Trophoblast cell (in vitro differentiated cells and primary cell): ENCODE results near the gene MYT1.

Experiments
- DNase-seq, 2 donors: peaks; one replicate each; pipeline ENCODE4 v3.0.0-alpha.2; 2016
- H2AFZ ChIP-seq: 2 replicates; pipeline ENCODE4 v1.6.1; 2013; ENCODE audit warnings: low read length, moderate library complexity, mild to moderate bottlenecking; ENCODE audit not compliant: insufficient read depth, poor library complexity
- H2AK5ac ChIP-seq: 2 replicates; pipeline ENCODE4 v1.6.1; 2013; ENCODE audit warnings: mild to moderate bottlenecking, low read length
- H2BK120ac ChIP-seq: 2 replicates; pipeline ENCODE4 v1.6.1; 2013; ENCODE audit warnings: low read length, mild to moderate bottlenecking, moderate library complexity; ENCODE audit not compliant: insufficient read depth, poor library complexity
- H2BK12ac ChIP-seq: 2 replicates; pipeline ENCODE4 v1.6.1; 2013; ENCODE audit warnings: mild to moderate bottlenecking, low read length, moderate library complexity
- H2BK5ac ChIP-seq: 2 replicates; pipeline ENCODE4 v1.6.1; 2013; ENCODE audit warnings: low read length, low read depth, moderate library complexity, mild to moderate bottlenecking; ENCODE audit not compliant: poor library complexity
- H3K14ac ChIP-seq: 2 replicates; pipeline ENCODE4 v1.6.1; 2013; ENCODE audit warnings: mild to moderate bottlenecking, low read length
- H3K18ac ChIP-seq: 2 replicates; pipeline ENCODE4 v1.6.1; 2013; ENCODE audit warnings: mild to moderate bottlenecking, low read length
- H3K23ac ChIP-seq: 2 replicates; pipeline ENCODE4 v1.6.1; 2013; ENCODE audit warnings: low read length
- H3K27ac ChIP-seq: 2 replicates; pipeline ENCODE4 v1.5.1; 2013; ENCODE audit warnings: low read depth, mild to moderate bottlenecking, inconsistent platforms, low read length, moderate library complexity
- H3K27me3 ChIP-seq: 2 replicates; pipeline ENCODE4 v1.6.1; 2013; ENCODE audit warnings: inconsistent platforms, mild to moderate bottlenecking, low read length, moderate library complexity; ENCODE audit not compliant: insufficient read depth
- H3K36me3 ChIP-seq, 2 experiments: 1 replicate in 1 of 2; 2 replicates in 1 of 2; pipeline ENCODE4 v1.6.1; 2013; ENCODE audit warnings: low read length in 2 of 2, mild to moderate bottlenecking in 2 of 2, moderate library complexity in 1 of 2; ENCODE audit not compliant: insufficient read depth in 2 of 2, control insufficient read depth in 1 of 2
- H3K4ac ChIP-seq: 2 replicates; pipeline ENCODE4 v1.6.1; 2013; ENCODE audit warnings: low read depth, mild to moderate bottlenecking, low read length, moderate library complexity
- H3K4me1 ChIP-seq, 2 experiments: 1 replicate in 1 of 2; 2 replicates in 1 of 2; pipeline ENCODE4 v1.6.1; 2013; ENCODE audit warnings: low read length in 2 of 2, mild to moderate bottlenecking in 2 of 2, moderate library complexity in 1 of 2; ENCODE audit not compliant: insufficient read depth in 2 of 2, control insufficient read depth in 1 of 2
- H3K4me2 ChIP-seq: 2 replicates; pipeline ENCODE4 v1.6.1; 2013; ENCODE audit warnings: inconsistent platforms, mild to moderate bottlenecking, low read length, moderate library complexity
- H3K4me3 ChIP-seq: 2 replicates; pipeline ENCODE4 v1.5.1; 2013; ENCODE audit warnings: mild to moderate bottlenecking, low read depth, low read length, inconsistent platforms
- H3K79me1 ChIP-seq: one replicate; pipeline ENCODE4 v1.6.1; 2013; ENCODE audit warnings: low read length
- H3K79me2 ChIP-seq: 2 replicates; pipeline ENCODE4 v1.6.1; 2013; ENCODE audit warnings: low read length, mild to moderate bottlenecking; ENCODE audit not compliant: control insufficient read depth, insufficient read depth, poor library complexity
- H3K9ac ChIP-seq: 2 replicates; pipeline ENCODE4 v1.6.1; 2013; ENCODE audit warnings: mild to moderate bottlenecking, low read length
- H3K9me3 ChIP-seq: 2 replicates; pipeline ENCODE4 v1.6.1; 2013; ENCODE audit warnings: low read depth, mild to moderate bottlenecking, control low read depth, inconsistent platforms, low read length; ENCODE audit not compliant: insufficient read depth
- H4K12ac ChIP-seq: 2 replicates; pipeline ENCODE4 v1.6.1; 2013; ENCODE audit warnings: low read depth, mild to moderate bottlenecking, low read length, moderate library complexity
- H4K8ac ChIP-seq: 2 replicates; pipeline ENCODE4 v1.6.1; 2013; ENCODE audit warnings: low read depth, mild to moderate bottlenecking, low read length, moderate library complexity
- H4K91ac ChIP-seq: one replicate; pipeline ENCODE4 v1.6.1; 2013; ENCODE audit warnings: low read depth, mild to moderate bottlenecking, low read length, moderate library complexity
- WGBS: extraction: QIAGEN DNeasy Blood & Tissue Kit; methylation state at CpG from one replicate; pipeline ENCODE4 v1.1.7; 2013; ENCODE audit warnings: missing lambda C conversion rate; ENCODE audit not compliant: insufficient read length, insufficient coverage; ENCODE audit errors: extremely low coverage; 5-methylcytosine and 5-hydroxymethylcytosine counted together

Gene MYT1

DNA sequence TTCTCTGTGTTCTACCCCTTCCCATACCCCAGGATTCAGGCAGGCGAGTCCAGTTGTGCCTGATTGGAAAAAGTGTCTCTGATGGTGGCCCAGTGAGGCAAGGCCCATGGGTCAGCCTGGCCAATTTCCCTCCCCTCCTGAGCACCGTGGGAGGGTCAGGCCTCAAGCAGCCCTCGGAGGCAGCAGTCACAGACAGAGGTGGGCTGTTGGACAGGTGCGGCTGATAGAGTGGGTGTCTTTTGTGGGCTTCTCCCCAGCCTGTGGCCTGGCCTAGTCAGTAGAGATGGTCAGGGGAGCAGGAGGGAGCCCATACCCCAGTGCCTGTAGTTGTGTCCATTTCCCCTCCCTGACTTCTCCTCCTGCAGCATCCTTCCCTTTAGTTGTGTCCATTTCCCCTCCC is 8.9 kb downstream of the MYT1 start:
- peaks cover 5% of the 10 kb centered on the region for H3K27me3 ChIP-seq
- H2AK5ac ChIP-seq: no peak overlapping the region
- no peak overlapping the region for H2BK120ac ChIP-seq
- no peak overlapping the region for H3K4ac ChIP-seq
- H3K23ac ChIP-seq: no peak overlapping the region
- no peaks in the 10 kb centered on the region for H3K79me1 ChIP-seq
- H2AFZ ChIP-seq: no peak overlapping the region
- no peak overlapping the region for H3K4me2 ChIP-seq
- no CpG with 5 or more reads among the region's 4 CpGs for WGBS
- no peak overlapping the region for H3K9ac ChIP-seq
- H4K8ac ChIP-seq: no peak overlapping the region
- no peak overlapping the region for H3K27ac ChIP-seq
- no peak overlapping the region for H4K12ac ChIP-seq
- H3K4me3 ChIP-seq: no peak overlapping the region
- H3K18ac ChIP-seq: no peak overlapping the region
- no peak overlapping the region for H4K91ac ChIP-seq
- DNase-seq: no peak
- peaks cover 1% of the 10 kb centered on the region for H3K9me3 ChIP-seq
- no peak overlapping the region for H2BK5ac ChIP-seq
- H3K4me1 ChIP-seq: no peaks in the 10 kb centered on the region
- no peaks in the 10 kb centered on the region for H3K79me2 ChIP-seq
- H3K14ac ChIP-seq: no peak overlapping the region
- no peak overlapping the region for H2BK12ac ChIP-seq
- H3K36me3 ChIP-seq: no peaks in the 10 kb centered on the region

DNA sequence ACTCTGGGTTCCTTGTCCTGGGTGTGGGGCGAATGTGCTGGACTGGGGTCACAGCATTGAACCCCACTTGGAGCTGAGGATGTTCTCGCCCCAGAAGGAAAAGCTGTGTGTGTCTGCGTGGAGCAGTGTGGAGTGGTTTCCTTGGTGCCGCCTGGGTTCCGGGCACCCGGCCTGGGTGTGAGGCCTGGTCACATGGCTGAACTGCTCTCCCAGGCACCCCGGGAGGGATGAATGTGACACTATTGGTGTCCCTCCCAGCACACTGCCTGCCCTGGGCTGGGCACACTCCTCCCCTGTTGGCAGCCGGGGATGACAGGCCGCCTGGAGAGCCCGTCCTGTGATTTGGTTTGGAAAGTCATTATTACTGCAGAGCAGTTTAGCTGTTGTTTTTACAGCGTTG is 12.3 kb downstream of the MYT1 start:
- Histone ChIP-seq H4K12ac (no peak overlapping the region), H3K14ac (no peak overlapping the region), H3K79me1 (no peaks in the 10 kb centered on the region), H3K4me2 (no peak overlapping the region), H2BK120ac (no peak overlapping the region), H2BK12ac (no peak overlapping the region), H3K27ac (no peak overlapping the region), H4K91ac (no peak overlapping the region), H3K18ac (no peak overlapping the region), H2AFZ (no peak overlapping the region), H2AK5ac (no peak overlapping the region), H3K4ac (no peak overlapping the region), H3K9ac (peak overlapping the region; percentile 53), H3K4me1 (no peaks in the 10 kb centered on the region), H3K23ac (no peak overlapping the region), H4K8ac (no peak overlapping the region), H3K36me3 (no peaks in the 10 kb centered on the region), H3K9me3 (peaks cover 11% of the 10 kb centered on the region), H2BK5ac (no peak overlapping the region), H3K27me3 (peaks cover 5% of the 10 kb centered on the region), H3K4me3 (no peak overlapping the region), H3K79me2 (no peaks in the 10 kb centered on the region)
- whole genome bisulfite sequencing: no CpG with 5 or more reads among the region's 11 CpGs
- no peak for DNase-seq

DNA sequence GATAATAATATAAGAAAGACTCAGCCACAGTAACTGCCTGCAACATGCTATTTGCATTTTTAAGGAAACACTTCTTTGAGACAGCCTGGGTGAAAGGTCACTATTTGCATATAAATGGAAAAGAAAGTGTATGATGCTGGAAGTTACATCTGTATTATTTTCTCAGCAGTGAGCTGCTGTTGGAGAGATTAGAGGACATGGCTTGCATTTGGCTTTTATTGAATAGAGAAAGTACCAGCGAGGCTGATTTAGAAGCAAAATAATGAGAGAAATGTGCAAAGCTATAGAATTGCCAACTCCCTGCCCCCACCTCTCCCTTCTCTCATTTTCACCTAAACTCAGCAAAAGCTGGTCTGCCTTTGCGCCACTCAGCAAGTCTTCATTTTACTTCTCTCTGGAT is 12.7 kb downstream of the MYT1 start:
- Histone ChIP-seq H3K14ac (no peak overlapping the region), H3K27ac (no peak overlapping the region), H3K79me2 (no peaks in the 10 kb centered on the region), H3K4me3 (no peak overlapping the region), H4K8ac (no peak overlapping the region), H3K4me2 (no peak overlapping the region), H2AK5ac (no peak overlapping the region), H3K4me1 (no peaks in the 10 kb centered on the region), H3K23ac (no peak overlapping the region), H3K27me3 (peaks cover 5% of the 10 kb centered on the region), H2BK120ac (no peak overlapping the region), H2BK12ac (no peak overlapping the region), H3K4ac (no peak overlapping the region), H3K79me1 (no peaks in the 10 kb centered on the region), H3K9me3 (peaks cover 11% of the 10 kb centered on the region), H4K12ac (no peak overlapping the region), H4K91ac (no peak overlapping the region), H3K36me3 (no peaks in the 10 kb centered on the region), H3K9ac (no peak overlapping the region), H2BK5ac (no peak overlapping the region), H2AFZ (no peak overlapping the region), H3K18ac (no peak overlapping the region)
- no peak for DNase-seq
- WGBS: no CpG with 5 or more reads among the region's 2 CpGs

DNA sequence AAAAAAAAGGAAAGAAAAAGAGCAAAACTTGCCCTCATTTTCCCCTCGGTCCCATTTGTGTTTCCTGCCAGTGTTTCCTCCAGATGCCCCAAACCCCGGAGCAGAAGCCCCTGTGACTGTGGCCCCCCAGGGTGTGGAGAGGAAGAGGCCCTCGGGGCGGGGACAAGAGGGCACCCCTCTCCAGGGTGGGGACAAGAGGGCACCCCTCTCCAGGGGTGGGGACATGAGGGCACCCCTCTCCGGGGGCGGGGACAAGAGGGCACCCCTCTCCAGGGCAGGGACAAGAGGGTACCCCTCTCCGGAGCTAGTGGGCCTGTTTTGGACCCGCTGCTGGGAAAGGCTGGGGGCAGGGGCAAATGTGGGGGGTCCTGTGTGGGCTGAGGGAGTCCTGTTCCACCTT is 13.1 kb downstream of the MYT1 start:
- Histone ChIP-seq H3K14ac (no peak overlapping the region), H4K8ac (no peak overlapping the region), H3K36me3 (no peaks in the 10 kb centered on the region), H3K4me3 (no peak overlapping the region), H3K27ac (no peak overlapping the region), H3K27me3 (peaks cover 5% of the 10 kb centered on the region), H3K79me2 (no peaks in the 10 kb centered on the region), H2AFZ (no peak overlapping the region), H3K79me1 (no peaks in the 10 kb centered on the region), H4K91ac (no peak overlapping the region), H3K4me1 (no peaks in the 10 kb centered on the region), H3K9me3 (peaks cover 13% of the 10 kb centered on the region), H2BK120ac (no peak overlapping the region), H3K9ac (no peak overlapping the region), H2BK12ac (no peak overlapping the region), H4K12ac (no peak overlapping the region), H2BK5ac (no peak overlapping the region), H2AK5ac (no peak overlapping the region), H3K4ac (no peak overlapping the region), H3K4me2 (no peak overlapping the region), H3K18ac (no peak overlapping the region), H3K23ac (no peak overlapping the region)
- WGBS: no CpG with 5 or more reads among the region's 8 CpGs
- no peak for DNase-seq
